GM20000 (cell line): ENCODE data around the gene CDK15.

ENCODE experiments used
- DNase-seq: peaks from one replicate; pipeline ENCODE4 v3.0.0; 2012; ENCODE audit warnings: low spot score
- TF ChIP-seq, protein P1 (sequence below): IDR thresholded peaks from 2 replicates; pipeline ENCODE4 v1.5.1; 2012; ENCODE audit warnings: mild to moderate bottlenecking, control low read depth; ENCODE audit errors: extremely low read depth, missing control alignments

Gene CDK15

GRCh38 chr2:201769666-201770373, 36.5 kb upstream of the CDK15 start:
- TF ChIP-seq, protein P1, sequence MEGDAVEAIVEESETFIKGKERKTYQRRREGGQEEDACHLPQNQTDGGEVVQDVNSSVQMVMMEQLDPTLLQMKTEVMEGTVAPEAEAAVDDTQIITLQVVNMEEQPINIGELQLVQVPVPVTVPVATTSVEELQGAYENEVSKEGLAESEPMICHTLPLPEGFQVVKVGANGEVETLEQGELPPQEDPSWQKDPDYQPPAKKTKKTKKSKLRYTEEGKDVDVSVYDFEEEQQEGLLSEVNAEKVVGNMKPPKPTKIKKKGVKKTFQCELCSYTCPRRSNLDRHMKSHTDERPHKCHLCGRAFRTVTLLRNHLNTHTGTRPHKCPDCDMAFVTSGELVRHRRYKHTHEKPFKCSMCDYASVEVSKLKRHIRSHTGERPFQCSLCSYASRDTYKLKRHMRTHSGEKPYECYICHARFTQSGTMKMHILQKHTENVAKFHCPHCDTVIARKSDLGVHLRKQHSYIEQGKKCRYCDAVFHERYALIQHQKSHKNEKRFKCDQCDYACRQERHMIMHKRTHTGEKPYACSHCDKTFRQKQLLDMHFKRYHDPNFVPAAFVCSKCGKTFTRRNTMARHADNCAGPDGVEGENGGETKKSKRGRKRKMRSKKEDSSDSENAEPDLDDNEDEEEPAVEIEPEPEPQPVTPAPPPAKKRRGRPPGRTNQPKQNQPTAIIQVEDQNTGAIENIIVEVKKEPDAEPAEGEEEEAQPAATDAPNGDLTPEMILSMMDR = no peak
- no peak for DNase-seq

GRCh38 chr2:201773990-201774389, 32.3 kb upstream of the CDK15 start:
- DNase-seq = no peak
- TF ChIP-seq, protein P1 = no peak

DNA sequence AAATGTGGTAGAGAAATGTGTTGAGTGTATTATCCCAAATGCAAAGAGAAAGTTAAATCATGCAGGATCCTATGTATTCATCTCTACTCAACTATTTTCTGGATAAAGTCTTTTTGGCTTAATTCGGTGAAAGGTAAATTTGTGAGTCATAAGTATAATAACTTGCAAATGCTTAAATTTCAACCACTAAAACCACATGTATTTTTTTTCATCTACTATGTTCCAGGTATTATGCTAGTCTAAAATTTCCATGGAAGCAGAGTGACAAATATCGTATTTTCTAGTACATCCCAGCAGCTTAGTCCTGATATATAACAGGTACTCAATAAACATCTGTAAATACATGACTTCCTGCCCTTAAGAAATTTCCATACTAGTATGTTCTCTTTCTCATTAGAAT, 31.8 kb upstream of the CDK15 start:
- DNase-seq = no peak
- TF ChIP-seq, protein P1 = no peak

DNA sequence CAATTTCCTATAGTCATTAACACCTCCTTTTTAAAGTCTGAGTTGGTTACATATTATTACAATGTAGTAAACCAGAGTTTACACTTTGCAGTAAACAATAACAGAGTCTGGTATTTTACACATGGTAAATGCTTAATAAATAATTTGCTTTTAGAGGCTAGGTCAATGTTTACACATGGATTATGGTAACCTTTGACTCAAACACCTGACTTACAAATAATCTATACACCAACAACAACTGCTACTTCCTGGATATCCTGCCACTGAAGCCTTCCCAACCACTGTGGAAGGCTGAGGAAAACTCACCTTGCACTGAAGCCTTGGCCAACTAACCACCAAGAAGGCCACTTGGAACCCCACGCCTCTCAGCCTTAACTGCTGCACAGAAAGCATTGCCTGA, 31.0 kb upstream of the CDK15 start:
- no peak for DNase-seq
- TF ChIP-seq, protein P1 = no peak

- TF ChIP-seq, protein P1 = no peak
- DNase-seq = no peak
Observed at GRCh38 chr2:201777043-201777442, 29.3 kb upstream of the CDK15 start.

DNA sequence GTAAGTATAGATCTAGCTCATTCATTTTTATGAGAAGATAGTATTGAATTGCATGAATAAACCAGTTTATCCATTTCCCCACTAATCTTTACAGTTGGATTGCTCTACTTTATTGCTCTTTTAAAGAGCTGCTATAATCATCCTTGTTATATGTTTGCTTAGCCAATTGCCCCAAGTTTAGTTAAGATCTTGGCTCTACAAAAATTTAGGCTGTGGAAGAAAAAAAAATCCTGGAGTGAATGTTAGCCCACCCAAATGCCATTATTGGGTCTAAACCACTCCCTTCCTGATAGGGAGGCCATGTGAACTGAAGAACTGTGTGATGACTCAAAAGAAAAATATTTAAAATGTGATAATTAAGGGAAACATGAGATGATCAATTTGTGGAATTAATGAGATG, 28.5 kb upstream of the CDK15 start:
- TF ChIP-seq, protein P1 = no peak
- no peak for DNase-seq

- peak; percentile 6 for DNase-seq
- TF ChIP-seq, protein P1 = no peak
Observed at GRCh38 chr2:201779901-201780673, 26.2 kb upstream of the CDK15 start.
